NOMO-1 (cell line): ENCODE measurements around the gene GALNT10.
"Not testable (repeated sequence)": the region's sequence is repeated elsewhere in the genome, so short reads cannot be mapped to it uniquely, and the experiment has no call there.

Source experiments
- DNase-seq, 2 experiments: peaks; one replicate each; lab custom pipeline; 2025; ENCODE audit not compliant: unreplicated experiment in 2 of 2; lab: John Stamatoyannopoulos, UW

The GALNT10 gene

GRCh38 chr5:154342211-154342610 lies 151.7 kb downstream of the GALNT10 start:
- no peak for DNase-seq

- no peak for DNase-seq
Observed at GRCh38 chr5:154342963-154343362, 152.4 kb downstream of the GALNT10 start.

- DNase-seq, result no peak
Observed at GRCh38 chr5:154344461-154344860, 153.9 kb downstream of the GALNT10 start.

- no peak for DNase-seq
Observed at GRCh38 chr5:154345255-154345952, 154.9 kb downstream of the GALNT10 start.

- DNase-seq, result no peak
Observed at GRCh38 chr5:154346427-154346826, 155.9 kb downstream of the GALNT10 start.

GRCh38 chr5:154349626-154350264 lies 159.2 kb downstream of the GALNT10 start:
- DNase-seq, result no peak

GRCh38 chr5:154351141-154351540 lies 160.6 kb downstream of the GALNT10 start:
- DNase-seq, result no peak

GRCh38 chr5:154351566-154351965 lies 161.0 kb downstream of the GALNT10 start:
- DNase-seq, result no peak

- no peak for DNase-seq
Observed at GRCh38 chr5:154352960-154353548, 162.5 kb downstream of the GALNT10 start.

- no peak for DNase-seq
Observed at GRCh38 chr5:154355129-154355611, 164.6 kb downstream of the GALNT10 start.

GRCh38 chr5:154356020-154356655 lies 165.6 kb downstream of the GALNT10 start:
- DNase-seq, result no peak

- no peak for DNase-seq
Observed at GRCh38 chr5:154356958-154357357, 166.4 kb downstream of the GALNT10 start.

- DNase-seq, result no peak
Observed at GRCh38 chr5:154358516-154359220, 168.1 kb downstream of the GALNT10 start.

GRCh38 chr5:154359221-154359573 lies 168.7 kb downstream of the GALNT10 start:
- DNase-seq, result no peak

- not testable (repeated sequence) for DNase-seq
Observed at GRCh38 chr5:154360241-154360640, 169.7 kb downstream of the GALNT10 start.

GRCh38 chr5:154363411-154363810 lies 172.9 kb downstream of the GALNT10 start:
- no peak for DNase-seq

GRCh38 chr5:154364771-154365170 lies 174.2 kb downstream of the GALNT10 start:
- DNase-seq, result no peak

- DNase-seq, result no peak
Observed at GRCh38 chr5:154365823-154366222, 175.3 kb downstream of the GALNT10 start.

GRCh38 chr5:154366353-154366752 lies 175.8 kb downstream of the GALNT10 start:
- no peak for DNase-seq

GRCh38 chr5:154367101-154367500 lies 176.6 kb downstream of the GALNT10 start:
- DNase-seq, result no peak
